GM23338 (cell line): ENCODE results near the gene DOCK2. TPM values are rescaled to one million over a fixed set of nuclear protein-coding genes. Genes with fewer than 3 reads are reported as not detected.

ENCODE experiments used
- ATAC-seq: fragments of 200-7000 bp; cut with Tn5 transposase; 3 replicates; pipeline ENCODE4 v1.9.1; 2020
- DNase-seq: peaks from one replicate; pipeline ENCODE4 v3.0.0-alpha.2; 2015; ENCODE audit warnings: low spot score
- H2AFZ ChIP-seq: fragments of 200-600 bp; sonication (generic); 2 replicates; pipeline ENCODE4 v1.8.0; 2016; ENCODE audit warnings: antibody characterized with exemption, mild to moderate bottlenecking, moderate library complexity
- H3F3A ChIP-seq: fragments of 200-600 bp; sonication (generic); replicated peaks from 2 replicates; pipeline ENCODE4 v1.8.0; 2017; ENCODE audit warnings: antibody characterized with exemption, mixed run types, low read depth
- H3K27ac ChIP-seq: fragments of 200-600 bp; sonication (generic); 2 replicates; pipeline ENCODE4 v1.6.1; 2016; ENCODE audit warnings: low read depth
- H3K27me3 ChIP-seq: fragments of 200-600 bp; sonication (generic); 2 replicates; pipeline ENCODE4 v1.8.0; 2016; ENCODE audit warnings: mild to moderate bottlenecking, mixed run types, moderate library complexity; ENCODE audit not compliant: insufficient read depth
- H3K36me3 ChIP-seq: fragments of 200-600 bp; sonication (generic); 2 replicates; pipeline ENCODE4 v1.8.0; 2016; ENCODE audit warnings: mild to moderate bottlenecking; ENCODE audit not compliant: insufficient read depth
- H3K4me1 ChIP-seq: fragments of 200-600 bp; sonication (generic); 2 replicates; pipeline ENCODE4 v1.8.0; 2016; ENCODE audit warnings: mild to moderate bottlenecking, moderate library complexity; ENCODE audit not compliant: insufficient read depth
- H3K4me2 ChIP-seq: fragments of 200-600 bp; sonication (generic); 2 replicates; pipeline ENCODE4 v1.7.1; 2017; ENCODE audit warnings: mixed run types
- H3K4me3 ChIP-seq: fragments of 200-600 bp; sonication (generic); 2 replicates; pipeline ENCODE4 v1.6.1; 2016; ENCODE audit warnings: mixed run types
- H3K79me2 ChIP-seq: fragments of 200-600 bp; sonication (generic); replicated peaks from 2 replicates; pipeline ENCODE4 v1.8.0; 2017; ENCODE audit warnings: mild to moderate bottlenecking; ENCODE audit not compliant: insufficient read depth
- H3K9me2 ChIP-seq: fragments of 200-600 bp; sonication (generic); 2 replicates; pipeline ENCODE4 v1.8.0; 2017; ENCODE audit not compliant: insufficient read depth
- H4K20me1 ChIP-seq: fragments of 200-600 bp; sonication (generic); replicated peaks from 2 replicates; pipeline ENCODE4 v1.8.0; 2017; ENCODE audit warnings: mild to moderate bottlenecking; ENCODE audit not compliant: insufficient read depth
- H3K27ac Mint-ChIP-seq: 2 replicates; pipeline ENCODE4 v1.8.0; 2020; ENCODE audit warnings: inconsistent platforms, mild to moderate bottlenecking, moderate library complexity, mixed read lengths
- H3K27me3 Mint-ChIP-seq: 3 replicates; pipeline ENCODE4 v1.8.0; 2022; ENCODE audit warnings: low read depth, mild to moderate bottlenecking, moderate library complexity, mixed read lengths, inconsistent platforms; ENCODE audit not compliant: insufficient read depth, poor library complexity
- H3K36me3 Mint-ChIP-seq: 3 replicates; pipeline ENCODE4 v1.8.0; 2021; ENCODE audit warnings: low read depth, mild to moderate bottlenecking, inconsistent platforms, moderate library complexity, mixed read lengths
- H3K4me1 Mint-ChIP-seq: 3 replicates; pipeline ENCODE4 v1.8.0; 2020; ENCODE audit warnings: mild to moderate bottlenecking, inconsistent platforms, mixed read lengths
- H3K4me3 Mint-ChIP-seq: 3 replicates; pipeline ENCODE4 v1.8.0; 2021; ENCODE audit warnings: moderate library complexity, mild to moderate bottlenecking, inconsistent platforms, mixed read lengths
- H3K9me3 Mint-ChIP-seq: 3 replicates; pipeline ENCODE4 v1.8.0; 2020; ENCODE audit warnings: moderate library complexity, mild to moderate bottlenecking, inconsistent platforms, mixed read lengths
- CREB1 ChIP-seq: fragments of 250-450 bp; sonication (Bioruptor Pico); IDR thresholded peaks from 2 replicates; pipeline ENCODE4 v1.5.0; 2020; ENCODE audit warnings: low read depth, mild to moderate bottlenecking, moderate library complexity
- EZH2 ChIP-seq: fragments of 200-600 bp; sonication (generic); IDR thresholded peaks from one replicate; pipeline ENCODE4 v1.8.0; 2017; ENCODE audit warnings: antibody characterized with exemption, mild to moderate bottlenecking, low read depth; ENCODE audit not compliant: unreplicated experiment
- EZH2phosphoT487 ChIP-seq: fragments of 200-600 bp; sonication (generic); IDR thresholded peaks from one replicate; pipeline ENCODE4 v1.8.1; 2018; ENCODE audit warnings: antibody characterized with exemption; ENCODE audit not compliant: unreplicated experiment
- JUNB ChIP-seq: IDR thresholded peaks from one replicate; pipeline ENCODE4 v1.6.1; 2016; ENCODE audit warnings: antibody characterized with exemption; ENCODE audit not compliant: unreplicated experiment
- NANOG ChIP-seq: IDR thresholded peaks from 2 replicates; pipeline ENCODE4 v1.6.1; 2016; ENCODE audit warnings: antibody characterized with exemption, borderline replicate concordance
- POLR2AphosphoS5 ChIP-seq: IDR thresholded peaks from 2 replicates; pipeline ENCODE4 v1.6.1; 2016; ENCODE audit warnings: antibody characterized with exemption, low read depth
- STAT1 ChIP-seq: IDR thresholded peaks from one replicate; pipeline ENCODE4 v1.6.1; 2016; ENCODE audit warnings: antibody characterized with exemption; ENCODE audit not compliant: unreplicated experiment
- ZNF114 ChIP-seq: fragments of 250-450 bp; sonication (Bioruptor Pico); IDR thresholded peaks from 2 replicates; pipeline ENCODE4 v1.5.0; 2020; ENCODE audit warnings: mild to moderate bottlenecking, moderate library complexity
- ZNF331 ChIP-seq: fragments of 250-450 bp; sonication (Bioruptor Pico); IDR thresholded peaks from 2 replicates; pipeline ENCODE4 v1.5.0; 2020; ENCODE audit warnings: low read depth, mild to moderate bottlenecking, moderate library complexity
- polyA plus RNA-seq: library from polyadenylated mRNA; unstranded; fragments of >200 nt; fragmentation: Nextera tagmentation; extraction: Ambion mirVana; gene quantifications from 2 replicates; pipeline ENCODE4 v1.2.1, GENCODE V29; 2016
- total RNA-seq: library from RNA; depleted of rRNA; stranded (reverse); fragments of >200 nt; shearing (Covaris generic); gene quantifications from 2 replicates; pipeline ENCODE4 v1.2.3, GENCODE V29; 2014
- TF ChIP-seq, protein P1 (sequence below): IDR thresholded peaks from 2 replicates; pipeline ENCODE4 v1.6.1; 2016; ENCODE audit warnings: antibody characterized with exemption
- TF ChIP-seq, protein P2 (sequence below): IDR thresholded peaks from one replicate; pipeline ENCODE4 v1.6.1; 2018; ENCODE audit warnings: antibody characterized with exemption; ENCODE audit not compliant: unreplicated experiment
- TF ChIP-seq, protein P3 (sequence below), 2 experiments: fragments of 200-600 bp in 1 of 2; sonication (generic) in 1 of 2; conservative IDR thresholded peaks; 2 replicates each; pipeline versions ENCODE4 v1.5.1 to v1.6.1; 2016 to 2017; ENCODE audit warnings: antibody characterized with exemption in 2 of 2, low read depth in 2 of 2, mild to moderate bottlenecking in 2 of 2, moderate library complexity in 1 of 2

The DOCK2 gene
- total and polyA plus RNA-seq, 2 experiments from 2014 or later, result 3.7 to 9.4 TPM

DNA sequence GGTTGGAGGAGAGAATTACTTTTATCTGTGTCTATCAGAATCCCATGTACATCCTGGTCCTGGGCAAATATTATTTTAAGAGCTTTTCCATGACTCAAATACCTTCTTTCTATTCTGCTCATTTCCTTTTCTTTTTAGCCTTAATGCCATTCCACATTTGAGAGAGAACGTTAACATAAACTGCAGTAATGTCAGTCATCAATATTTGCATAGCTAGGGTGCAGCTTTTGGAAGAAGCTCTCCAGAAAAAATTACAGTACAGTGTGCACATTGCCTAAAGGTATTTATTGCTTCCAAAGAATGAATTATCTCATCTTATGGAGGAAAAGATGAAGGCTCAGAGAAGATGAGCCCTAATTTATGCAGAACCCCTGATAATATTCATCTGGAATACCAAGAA, 284.9 kb downstream of the DOCK2 start (continued):
- TF ChIP-seq, protein P1, sequence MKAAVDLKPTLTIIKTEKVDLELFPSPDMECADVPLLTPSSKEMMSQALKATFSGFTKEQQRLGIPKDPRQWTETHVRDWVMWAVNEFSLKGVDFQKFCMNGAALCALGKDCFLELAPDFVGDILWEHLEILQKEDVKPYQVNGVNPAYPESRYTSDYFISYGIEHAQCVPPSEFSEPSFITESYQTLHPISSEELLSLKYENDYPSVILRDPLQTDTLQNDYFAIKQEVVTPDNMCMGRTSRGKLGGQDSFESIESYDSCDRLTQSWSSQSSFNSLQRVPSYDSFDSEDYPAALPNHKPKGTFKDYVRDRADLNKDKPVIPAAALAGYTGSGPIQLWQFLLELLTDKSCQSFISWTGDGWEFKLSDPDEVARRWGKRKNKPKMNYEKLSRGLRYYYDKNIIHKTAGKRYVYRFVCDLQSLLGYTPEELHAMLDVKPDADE, result no peak
- TF ChIP-seq EZH2phosphoT487 (no peak), NANOG (no peak)

DNA sequence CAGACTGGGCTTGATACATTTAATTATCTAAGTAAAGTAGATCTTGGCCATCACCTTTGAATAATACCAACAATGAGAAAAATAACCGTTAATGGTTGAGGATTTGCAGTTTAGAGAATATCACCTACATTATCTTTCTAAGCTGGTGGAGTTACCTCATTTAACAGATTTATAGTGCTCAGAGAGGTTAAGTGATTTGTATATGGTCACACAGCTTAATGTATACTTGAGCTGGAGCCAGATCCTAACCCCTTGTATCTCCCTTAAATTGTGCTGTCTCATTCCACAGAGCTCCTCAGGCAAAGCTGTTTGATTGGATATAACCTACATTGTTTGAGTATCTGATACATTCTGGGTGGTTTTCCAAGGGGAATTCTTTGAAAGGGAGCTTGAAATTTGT, 285.4 kb downstream of the DOCK2 start:
- Mint-ChIP-seq H3K36me3 (no peaks in the 10 kb centered on the region), H3K4me1 (peaks cover 11% of the 10 kb centered on the region), H3K27ac (no peak overlapping the region), H3K4me3 (no peak overlapping the region), H3K9me3 (no peaks in the 10 kb centered on the region), H3K27me3 (peaks cover 4% of the 10 kb centered on the region)
- Histone ChIP-seq H3K79me2 (no peaks in the 10 kb centered on the region), H4K20me1 (no peaks in the 10 kb centered on the region), H3K4me1 (no peaks in the 10 kb centered on the region; the same call in 1 of the 2 replicates), H3K36me3 (no peaks in the 10 kb centered on the region), H3K4me3 (no peak overlapping the region), H3F3A (no peaks in the 10 kb centered on the region), H3K4me2 (no peak overlapping the region), H3K27ac (no peak overlapping the region), H3K9me2 (no peaks in the 10 kb centered on the region), H3K27me3 (no peaks in the 10 kb centered on the region), H2AFZ (no peak overlapping the region)
- TF ChIP-seq, protein P2, sequence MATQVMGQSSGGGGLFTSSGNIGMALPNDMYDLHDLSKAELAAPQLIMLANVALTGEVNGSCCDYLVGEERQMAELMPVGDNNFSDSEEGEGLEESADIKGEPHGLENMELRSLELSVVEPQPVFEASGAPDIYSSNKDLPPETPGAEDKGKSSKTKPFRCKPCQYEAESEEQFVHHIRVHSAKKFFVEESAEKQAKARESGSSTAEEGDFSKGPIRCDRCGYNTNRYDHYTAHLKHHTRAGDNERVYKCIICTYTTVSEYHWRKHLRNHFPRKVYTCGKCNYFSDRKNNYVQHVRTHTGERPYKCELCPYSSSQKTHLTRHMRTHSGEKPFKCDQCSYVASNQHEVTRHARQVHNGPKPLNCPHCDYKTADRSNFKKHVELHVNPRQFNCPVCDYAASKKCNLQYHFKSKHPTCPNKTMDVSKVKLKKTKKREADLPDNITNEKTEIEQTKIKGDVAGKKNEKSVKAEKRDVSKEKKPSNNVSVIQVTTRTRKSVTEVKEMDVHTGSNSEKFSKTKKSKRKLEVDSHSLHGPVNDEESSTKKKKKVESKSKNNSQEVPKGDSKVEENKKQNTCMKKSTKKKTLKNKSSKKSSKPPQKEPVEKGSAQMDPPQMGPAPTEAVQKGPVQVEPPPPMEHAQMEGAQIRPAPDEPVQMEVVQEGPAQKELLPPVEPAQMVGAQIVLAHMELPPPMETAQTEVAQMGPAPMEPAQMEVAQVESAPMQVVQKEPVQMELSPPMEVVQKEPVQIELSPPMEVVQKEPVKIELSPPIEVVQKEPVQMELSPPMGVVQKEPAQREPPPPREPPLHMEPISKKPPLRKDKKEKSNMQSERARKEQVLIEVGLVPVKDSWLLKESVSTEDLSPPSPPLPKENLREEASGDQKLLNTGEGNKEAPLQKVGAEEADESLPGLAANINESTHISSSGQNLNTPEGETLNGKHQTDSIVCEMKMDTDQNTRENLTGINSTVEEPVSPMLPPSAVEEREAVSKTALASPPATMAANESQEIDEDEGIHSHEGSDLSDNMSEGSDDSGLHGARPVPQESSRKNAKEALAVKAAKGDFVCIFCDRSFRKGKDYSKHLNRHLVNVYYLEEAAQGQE, result no peak
- no peak for TF ChIP-seq CREB1 (CRISPR knock-in tag)
- TF ChIP-seq ZNF331 (CRISPR knock-in tag), result no peak
- TF ChIP-seq POLR2AphosphoS5, result no peak
- TF ChIP-seq EZH2, result no peak
- no peak for TF ChIP-seq JUNB
- TF ChIP-seq, protein P1, result no peak
- no peak for TF ChIP-seq ZNF114 (CRISPR knock-in tag)
- TF ChIP-seq STAT1, result no peak
- TF ChIP-seq, protein P3, sequence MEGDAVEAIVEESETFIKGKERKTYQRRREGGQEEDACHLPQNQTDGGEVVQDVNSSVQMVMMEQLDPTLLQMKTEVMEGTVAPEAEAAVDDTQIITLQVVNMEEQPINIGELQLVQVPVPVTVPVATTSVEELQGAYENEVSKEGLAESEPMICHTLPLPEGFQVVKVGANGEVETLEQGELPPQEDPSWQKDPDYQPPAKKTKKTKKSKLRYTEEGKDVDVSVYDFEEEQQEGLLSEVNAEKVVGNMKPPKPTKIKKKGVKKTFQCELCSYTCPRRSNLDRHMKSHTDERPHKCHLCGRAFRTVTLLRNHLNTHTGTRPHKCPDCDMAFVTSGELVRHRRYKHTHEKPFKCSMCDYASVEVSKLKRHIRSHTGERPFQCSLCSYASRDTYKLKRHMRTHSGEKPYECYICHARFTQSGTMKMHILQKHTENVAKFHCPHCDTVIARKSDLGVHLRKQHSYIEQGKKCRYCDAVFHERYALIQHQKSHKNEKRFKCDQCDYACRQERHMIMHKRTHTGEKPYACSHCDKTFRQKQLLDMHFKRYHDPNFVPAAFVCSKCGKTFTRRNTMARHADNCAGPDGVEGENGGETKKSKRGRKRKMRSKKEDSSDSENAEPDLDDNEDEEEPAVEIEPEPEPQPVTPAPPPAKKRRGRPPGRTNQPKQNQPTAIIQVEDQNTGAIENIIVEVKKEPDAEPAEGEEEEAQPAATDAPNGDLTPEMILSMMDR (conservative IDR thresholded peaks at IDR 0.05; ENCODE audit: low read depth in 2 of 2), result no peak
- ATAC-seq (no peak), DNase-seq (no peak)
